ENCODE measurements around the gene PLA2G2C. TPM values are rescaled to one million over a fixed set of nuclear protein-coding genes. Genes with fewer than 3 reads are reported as not detected.
A peak's percentile ranks its signal among the peaks of the same experiment; 100 is the strongest.

Gene PLA2G2C
- total and polyA plus RNA-seq, 2 of the 13 experiments (the other 11 are each of a cell fraction or from before 2014, with no cell fraction given), result not detected

DNA sequence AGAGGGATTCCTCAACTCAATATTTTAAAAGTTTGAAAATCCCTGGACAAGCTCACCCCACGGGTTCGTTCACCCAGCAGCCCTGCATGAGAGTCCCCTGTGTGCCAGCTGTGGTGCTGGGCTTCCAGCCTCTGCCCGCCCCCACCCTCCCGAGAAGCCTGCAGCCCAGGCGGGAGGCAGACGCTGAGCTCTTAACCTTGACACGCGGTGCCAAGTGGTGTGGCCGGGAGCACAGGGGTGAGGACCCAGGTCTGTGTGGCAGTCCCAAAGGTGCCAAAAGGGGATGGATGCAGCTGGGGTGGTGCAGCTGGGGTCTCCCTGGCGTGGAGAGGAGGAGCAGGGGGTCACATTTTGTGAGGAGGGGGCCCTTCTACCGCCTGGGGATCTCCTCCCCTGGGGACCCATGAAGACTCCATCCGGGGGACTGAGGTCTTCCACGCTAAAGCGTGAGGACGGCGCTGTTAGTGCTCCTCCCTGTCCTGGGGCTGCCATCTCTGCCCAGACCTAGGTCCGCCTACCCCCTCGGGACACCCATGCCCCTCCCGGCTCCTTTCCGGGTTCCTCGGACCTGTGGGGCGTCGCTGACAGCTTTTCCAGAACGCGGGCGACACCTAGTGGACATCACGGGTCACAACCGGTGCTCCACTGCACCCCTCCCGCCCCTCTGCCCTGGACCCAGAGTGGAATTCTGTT is 34.3 kb downstream of the PLA2G2C start (continued):
- TF ChIP-seq, protein P1, sequence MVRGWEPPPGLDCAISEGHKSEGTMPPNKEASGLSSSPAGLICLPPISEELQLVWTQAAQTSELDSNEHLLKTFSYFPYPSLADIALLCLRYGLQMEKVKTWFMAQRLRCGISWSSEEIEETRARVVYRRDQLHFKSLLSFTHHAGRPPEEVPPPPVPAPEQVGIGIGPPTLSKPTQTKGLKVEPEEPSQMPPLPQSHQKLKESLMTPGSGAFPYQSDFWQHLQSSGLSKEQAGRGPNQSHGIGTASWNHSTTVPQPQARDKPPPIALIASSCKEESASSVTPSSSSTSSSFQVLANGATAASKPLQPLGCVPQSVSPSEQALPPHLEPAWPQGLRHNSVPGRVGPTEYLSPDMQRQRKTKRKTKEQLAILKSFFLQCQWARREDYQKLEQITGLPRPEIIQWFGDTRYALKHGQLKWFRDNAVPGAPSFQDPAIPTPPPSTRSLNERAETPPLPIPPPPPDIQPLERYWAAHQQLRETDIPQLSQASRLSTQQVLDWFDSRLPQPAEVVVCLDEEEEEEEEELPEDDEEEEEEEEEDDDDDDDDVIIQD (CRISPR knock-in tag; IDR thresholded peaks at IDR 0.05; ENCODE audit: low read depth), result 0 out of 2 replicates have a peak, but pooled peaks have one; percentile 32
- TF ChIP-seq CEBPG (CRISPR knock-in tag; IDR thresholded peaks at IDR 0.05), result no peak
- TF ChIP-seq SMAD3 (CRISPR knock-in tag; IDR thresholded peaks at IDR 0.05), result no peak
- TF ChIP-seq HES4 (CRISPR knock-in tag; IDR thresholded peaks at IDR 0.05; ENCODE audit: borderline replicate concordance), result no peak
- TF ChIP-seq, protein P2, sequence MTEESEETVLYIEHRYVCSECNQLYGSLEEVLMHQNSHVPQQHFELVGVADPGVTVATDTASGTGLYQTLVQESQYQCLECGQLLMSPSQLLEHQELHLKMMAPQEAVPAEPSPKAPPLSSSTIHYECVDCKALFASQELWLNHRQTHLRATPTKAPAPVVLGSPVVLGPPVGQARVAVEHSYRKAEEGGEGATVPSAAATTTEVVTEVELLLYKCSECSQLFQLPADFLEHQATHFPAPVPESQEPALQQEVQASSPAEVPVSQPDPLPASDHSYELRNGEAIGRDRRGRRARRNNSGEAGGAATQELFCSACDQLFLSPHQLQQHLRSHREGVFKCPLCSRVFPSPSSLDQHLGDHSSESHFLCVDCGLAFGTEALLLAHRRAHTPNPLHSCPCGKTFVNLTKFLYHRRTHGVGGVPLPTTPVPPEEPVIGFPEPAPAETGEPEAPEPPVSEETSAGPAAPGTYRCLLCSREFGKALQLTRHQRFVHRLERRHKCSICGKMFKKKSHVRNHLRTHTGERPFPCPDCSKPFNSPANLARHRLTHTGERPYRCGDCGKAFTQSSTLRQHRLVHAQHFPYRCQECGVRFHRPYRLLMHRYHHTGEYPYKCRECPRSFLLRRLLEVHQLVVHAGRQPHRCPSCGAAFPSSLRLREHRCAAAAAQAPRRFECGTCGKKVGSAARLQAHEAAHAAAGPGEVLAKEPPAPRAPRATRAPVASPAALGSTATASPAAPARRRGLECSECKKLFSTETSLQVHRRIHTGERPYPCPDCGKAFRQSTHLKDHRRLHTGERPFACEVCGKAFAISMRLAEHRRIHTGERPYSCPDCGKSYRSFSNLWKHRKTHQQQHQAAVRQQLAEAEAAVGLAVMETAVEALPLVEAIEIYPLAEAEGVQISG (CRISPR knock-in tag; IDR thresholded peaks at IDR 0.05), result peak; percentile 38; the same call in 1 of the 2 replicates
- TF ChIP-seq ZNF572 (CRISPR knock-in tag; IDR thresholded peaks at IDR 0.05), result no peak

DNA sequence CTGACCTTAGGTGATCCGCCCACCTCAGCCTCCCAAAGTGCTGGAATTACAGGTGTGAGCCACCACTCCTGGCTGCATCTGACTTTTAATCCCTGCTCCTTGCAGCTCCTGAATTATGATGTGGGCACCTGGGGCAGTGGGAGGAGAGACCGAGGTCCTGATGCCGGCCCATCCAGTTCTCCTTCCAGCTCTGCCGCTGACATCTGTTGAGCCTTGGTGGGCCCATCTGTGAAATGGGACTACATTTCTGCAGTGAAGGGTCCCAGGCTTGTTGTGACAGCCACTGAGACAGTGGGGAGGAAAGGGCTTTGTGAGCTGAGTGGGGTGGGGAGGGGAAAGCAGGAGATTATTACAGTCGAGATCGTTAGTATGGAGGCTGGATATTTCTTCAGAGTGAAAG is 35.3 kb downstream of the PLA2G2C start:
- no TSS peak for BruUV-seq (replicated peaks)
- Histone ChIP-seq H4K20me1 (ENCODE audit: insufficient read depth, low read length) (no peaks in the 10 kb centered on the region), H2AFZ (ENCODE audit: low read length) (no peak overlapping the region), H3K9ac (ENCODE audit: insufficient read depth, low read depth, low read length) (no peak overlapping the region), H3K4me2 (ENCODE audit: low read depth, low read length) (no peak overlapping the region), H3K79me2 (ENCODE audit: insufficient read depth, low read length) (no peaks in the 10 kb centered on the region), H3K27ac (ENCODE audit: extremely low read length, insufficient read depth, low read length) (no peak overlapping the region), H3K27me3 (ENCODE audit: control insufficient read depth in 1 of 2, insufficient read depth in 2 of 2, low read length in 2 of 2) (peaks cover 0 to 1% of the 10 kb centered on the region in 2 experiments; a peak in 1 of 5 replicates), H3K4me3 (replicated peaks in 1 of 3; ENCODE audit: insufficient read depth in 1 of 3, low read depth in 2 of 3, low read length in 3 of 3) (no peak overlapping the region), H3K9me3 (ENCODE audit: low read length) (no peaks in the 10 kb centered on the region), H3K4me1 (ENCODE audit: insufficient read depth, low read length) (peaks cover 17% of the 10 kb centered on the region), H3K36me3 (replicated peaks in 1 of 2; ENCODE audit: control insufficient read depth in 1 of 2, insufficient read depth in 2 of 2, low read length in 2 of 2) (no peaks in the 10 kb centered on the region)
- in situ Hi-C loops (cut with HindIII; ENCODE audit: extremely low pct_ligation_motif_present, low pct_unique_long_range_greater_than_20kb) (loop anchor here (5.0 kb wide), 2 partner anchors 179 to 229 kb away; partner anchors contain the start of gene PLA2G2E), intact Hi-C loops (cut with micrococcal nuclease; ENCODE audit: unreplicated experiment) (no loop called here)
- ChIA-PET POLR2A (no interaction called here), CTCF (ENCODE audit: low intra/inter-chr PET ratio, low total read pairs) (interaction anchor here (2.0 to 3.6 kb wide), 2 partner anchors 176 to 233 kb away, joined by 15 to 30 read pairs; no protein-coding TSS in a partner anchor)
- ATAC-seq (no peak), DNase-seq (ENCODE audit: low spot score) (no peak), FAIRE-seq (no peak)
- 91% methylated on average over 6 of the region's 6 CpGs for whole genome bisulfite sequencing (ENCODE audit: low lambda C conversion rate)
- TF ChIP-seq MLLT10 (CRISPR knock-in tag; IDR thresholded peaks at IDR 0.05), result no peak
- TF ChIP-seq ZNF17 (CRISPR knock-in tag; IDR thresholded peaks at IDR 0.05), result no peak
- TF ChIP-seq ZNF629 (CRISPR knock-in tag; conservative IDR thresholded peaks at IDR 0.05), result peak; percentile 68
- TF ChIP-seq, protein P3, sequence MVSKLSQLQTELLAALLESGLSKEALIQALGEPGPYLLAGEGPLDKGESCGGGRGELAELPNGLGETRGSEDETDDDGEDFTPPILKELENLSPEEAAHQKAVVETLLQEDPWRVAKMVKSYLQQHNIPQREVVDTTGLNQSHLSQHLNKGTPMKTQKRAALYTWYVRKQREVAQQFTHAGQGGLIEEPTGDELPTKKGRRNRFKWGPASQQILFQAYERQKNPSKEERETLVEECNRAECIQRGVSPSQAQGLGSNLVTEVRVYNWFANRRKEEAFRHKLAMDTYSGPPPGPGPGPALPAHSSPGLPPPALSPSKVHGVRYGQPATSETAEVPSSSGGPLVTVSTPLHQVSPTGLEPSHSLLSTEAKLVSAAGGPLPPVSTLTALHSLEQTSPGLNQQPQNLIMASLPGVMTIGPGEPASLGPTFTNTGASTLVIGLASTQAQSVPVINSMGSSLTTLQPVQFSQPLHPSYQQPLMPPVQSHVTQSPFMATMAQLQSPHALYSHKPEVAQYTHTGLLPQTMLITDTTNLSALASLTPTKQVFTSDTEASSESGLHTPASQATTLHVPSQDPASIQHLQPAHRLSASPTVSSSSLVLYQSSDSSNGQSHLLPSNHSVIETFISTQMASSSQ (IDR thresholded peaks at IDR 0.05; ENCODE audit: low read depth), result no peak
- TF ChIP-seq, protein P3 (CRISPR knock-in tag; IDR thresholded peaks at IDR 0.05; ENCODE audit: borderline replicate concordance), result no peak

Data from HepG2 (cell line).